SW 1271 (cell line): ENCODE data around the gene CCDC170.
"Not testable (repeated sequence)": the region's sequence is repeated elsewhere in the genome, so short reads cannot be mapped to it uniquely, and the experiment has no call there.

ENCODE experiments used
- DNase-seq, 2 experiments: peaks; one replicate each; lab custom pipeline; 2025; lab: John Stamatoyannopoulos, UW

CCDC170 gene

DNA sequence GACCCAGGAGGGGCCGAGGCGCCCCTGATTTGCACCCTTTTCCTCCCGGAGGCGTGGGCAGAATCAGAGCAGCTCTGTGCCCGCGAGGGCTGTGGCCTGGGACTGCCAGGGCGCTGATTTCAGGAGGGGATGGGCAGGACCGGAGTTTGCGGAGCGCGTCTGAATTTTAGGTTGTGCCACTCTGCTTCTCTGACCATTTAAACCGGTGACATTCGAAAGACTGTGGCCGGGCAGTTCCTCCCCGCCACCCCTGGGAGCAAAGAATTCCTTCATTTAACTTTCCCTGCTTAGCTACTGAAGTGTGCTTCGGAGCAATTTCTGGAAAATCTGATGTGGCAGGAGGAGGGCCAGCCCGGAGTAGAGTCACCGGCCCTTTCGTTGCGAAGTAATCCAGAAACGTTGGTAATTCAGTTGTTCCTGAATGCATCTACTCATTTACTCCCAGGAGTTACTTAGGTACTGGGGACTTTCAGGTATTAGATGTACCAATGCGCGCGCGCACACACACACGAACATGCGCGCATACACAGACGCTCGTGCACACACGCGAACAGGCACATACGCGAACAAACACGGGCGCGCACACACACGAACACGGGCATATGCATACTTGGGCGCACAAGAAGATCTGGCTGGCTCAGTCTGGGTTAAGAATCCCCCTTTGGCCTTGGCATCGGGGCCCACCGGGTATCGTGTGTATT is 568 bp downstream of the CCDC170 start:
- no peak for DNase-seq

DNA sequence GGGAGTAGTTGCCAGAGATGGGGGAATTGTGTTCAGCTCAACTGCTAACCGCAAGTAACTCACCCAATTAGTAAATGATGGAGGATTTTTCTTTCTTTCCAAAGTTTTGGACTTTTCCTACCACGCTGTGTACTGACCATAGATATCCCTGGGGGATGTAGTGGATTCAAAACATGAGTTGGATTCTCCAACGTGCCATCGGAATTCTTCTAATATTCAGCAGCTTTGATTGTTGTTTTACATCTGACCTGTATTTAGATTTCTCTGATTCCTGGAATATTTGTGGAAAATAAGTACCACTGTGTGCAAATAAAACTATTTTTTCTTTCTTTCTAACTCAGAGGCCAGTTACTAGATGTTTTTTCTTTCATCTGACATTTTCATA is 1.1 kb downstream of the CCDC170 start:
- no peak for DNase-seq

DNA sequence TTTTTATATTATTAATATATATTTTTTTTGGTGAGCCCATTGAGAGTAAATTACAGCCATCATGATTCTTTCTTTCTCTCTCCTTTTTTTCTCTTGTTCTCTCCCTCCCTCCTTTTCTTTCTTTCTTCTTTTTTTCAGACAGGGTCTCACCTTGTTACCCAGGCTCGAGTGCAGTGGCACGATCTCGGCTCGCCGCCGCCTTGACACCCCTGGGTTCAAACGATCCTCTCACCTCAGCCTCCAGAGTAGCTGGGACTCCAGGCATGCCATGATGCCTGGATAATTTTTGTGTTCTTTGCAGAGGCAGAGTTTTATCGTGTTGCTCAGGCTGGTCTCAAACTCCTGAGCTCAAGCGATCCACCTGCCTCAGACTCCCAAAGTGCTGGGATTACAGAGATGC is 1.6 kb downstream of the CCDC170 start:
- no peak for DNase-seq

DNA sequence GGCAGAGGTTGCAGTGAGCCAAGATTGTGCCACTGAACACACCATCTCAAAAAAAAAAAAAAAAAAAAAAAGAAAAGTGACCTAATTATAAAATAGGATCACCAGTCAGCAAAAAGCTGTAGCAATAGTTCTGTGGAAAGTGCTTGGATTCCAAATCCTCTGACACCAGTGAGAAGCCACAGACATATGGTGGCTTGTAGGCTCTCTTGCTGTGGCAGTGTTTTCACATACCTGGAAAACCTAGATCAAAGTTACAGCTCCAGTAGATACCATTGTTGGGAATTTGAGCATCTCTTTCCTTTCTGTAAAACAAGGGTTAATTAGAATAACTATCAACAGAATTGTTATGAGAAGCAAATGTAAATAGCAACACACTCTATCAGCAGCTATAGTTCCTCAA is 4.1 kb downstream of the CCDC170 start:
- no peak for DNase-seq

DNA sequence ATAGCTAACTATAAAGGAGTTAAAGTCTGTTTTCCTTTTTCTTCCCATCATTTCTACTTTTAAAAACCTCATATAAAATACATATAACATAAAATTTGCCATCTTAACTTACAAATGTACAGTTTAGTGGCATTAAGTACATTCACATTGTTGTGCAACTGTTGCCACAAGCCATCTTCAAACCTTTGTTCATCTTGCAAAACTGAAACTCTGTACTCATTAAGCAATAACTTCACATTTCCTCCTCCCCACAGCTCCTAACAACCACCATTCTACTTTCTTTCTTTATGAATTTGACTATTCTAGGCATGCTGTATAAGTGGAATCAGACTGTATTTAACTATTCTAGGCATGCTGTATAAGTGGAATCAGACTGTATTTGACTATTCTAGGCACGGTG is 4.5 kb downstream of the CCDC170 start:
- no peak for DNase-seq

DNA sequence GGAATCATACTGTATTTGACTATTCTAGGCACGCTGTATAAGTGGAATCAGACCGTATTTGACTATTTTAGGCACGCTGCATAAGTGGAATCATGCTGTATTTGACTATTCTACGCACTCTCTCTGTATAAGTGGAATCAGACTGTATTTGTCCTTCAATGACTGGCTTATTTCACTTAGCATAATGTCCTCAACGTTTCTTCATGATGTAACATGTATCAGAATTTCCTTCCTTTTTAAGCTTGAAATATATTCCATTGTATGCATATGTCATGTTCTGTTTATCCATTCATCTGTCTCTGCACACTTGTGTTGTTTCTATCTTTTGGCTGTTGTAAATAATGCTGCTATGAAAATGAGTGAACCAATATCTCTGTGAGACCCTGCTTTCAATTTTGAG is 5.7 kb downstream of the CCDC170 start:
- DNase-seq, result no peak

DNA sequence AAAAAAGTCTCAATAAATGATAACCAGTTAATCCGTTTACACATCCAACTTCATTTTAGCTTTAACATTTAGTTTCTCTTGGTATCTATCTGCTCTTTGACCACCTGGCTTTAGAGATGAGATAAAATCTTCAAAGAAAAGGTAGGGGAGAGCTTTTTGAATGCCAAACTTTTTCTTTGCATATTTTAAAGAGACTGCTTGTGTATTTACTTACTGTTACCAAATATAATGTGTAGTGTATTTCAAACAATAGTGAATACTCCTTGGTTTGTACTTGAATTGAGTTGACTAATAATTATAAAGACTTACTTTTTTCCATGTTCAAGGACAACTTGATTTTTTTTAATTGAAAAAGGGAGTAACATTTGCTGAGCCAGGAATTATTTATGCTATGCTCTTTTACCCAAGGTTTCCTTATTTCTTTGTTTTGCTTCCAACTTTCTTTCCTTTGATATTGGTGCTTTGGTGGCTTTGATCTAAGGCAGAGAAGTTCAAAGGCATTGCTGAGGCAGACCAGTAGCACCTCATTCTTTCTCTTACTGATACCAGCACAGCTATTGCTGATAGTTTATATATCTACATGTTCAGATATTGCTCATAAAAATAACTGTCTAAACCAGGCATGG is 7.8 kb downstream of the CCDC170 start:
- no peak for DNase-seq

DNA sequence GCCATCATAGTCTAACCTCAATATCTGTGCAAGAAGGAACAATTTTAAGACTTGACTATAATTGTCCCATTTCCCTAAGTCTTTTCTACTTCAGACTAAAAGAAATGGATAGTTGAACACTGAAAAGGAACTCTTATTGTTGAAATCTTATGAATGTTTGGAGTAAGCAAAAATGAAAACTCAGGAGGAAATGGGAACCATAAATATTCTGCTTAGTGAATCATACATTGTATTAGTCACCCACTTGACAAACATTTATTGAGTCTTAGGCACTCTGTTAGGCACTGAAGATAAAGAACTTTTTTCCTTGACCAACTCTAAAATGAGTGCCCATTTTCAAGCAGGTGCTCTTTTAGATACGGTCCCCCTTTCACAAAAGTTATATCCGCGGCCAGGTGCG is 8.7 kb downstream of the CCDC170 start:
- DNase-seq, result no peak

DNA sequence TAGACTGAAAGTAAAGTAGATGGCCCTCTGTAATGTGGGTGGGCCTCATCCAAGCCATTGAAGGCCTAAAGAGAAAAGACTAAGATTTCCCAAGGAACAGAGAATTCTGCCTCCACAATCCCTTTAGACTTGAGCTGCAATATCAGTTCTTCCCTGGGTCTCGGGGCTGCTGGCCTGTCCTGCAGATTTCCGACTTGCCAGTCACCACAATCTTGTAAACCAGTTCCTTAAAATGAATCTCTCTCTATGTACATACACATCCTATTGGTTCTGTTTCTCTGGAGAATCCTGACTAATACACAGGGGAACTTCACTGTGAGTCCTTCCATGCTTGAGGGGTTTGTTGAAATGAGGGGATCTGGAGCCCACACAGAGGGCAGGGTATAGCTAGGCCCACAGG is 12.9 kb downstream of the CCDC170 start:
- DNase-seq, result no peak

DNA sequence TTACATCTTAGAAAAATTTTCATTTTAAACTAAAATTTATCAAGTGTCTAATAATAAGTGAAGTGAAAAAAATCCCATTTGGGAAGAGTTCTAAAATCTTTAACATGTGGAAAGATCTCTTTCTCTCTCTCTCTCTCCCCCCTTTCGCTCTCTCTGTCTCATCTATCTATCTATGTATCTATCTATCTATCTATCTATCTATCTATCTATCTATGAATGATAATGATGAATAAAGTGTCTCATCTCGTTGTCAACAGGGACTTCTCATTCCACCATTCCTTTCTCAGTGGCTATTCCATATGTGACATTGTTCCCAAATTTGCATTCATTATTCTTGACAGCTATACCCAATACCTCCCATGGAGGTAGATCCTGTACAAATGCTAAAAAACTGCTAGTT is 15.2 kb downstream of the CCDC170 start:
- no peak for DNase-seq

DNA sequence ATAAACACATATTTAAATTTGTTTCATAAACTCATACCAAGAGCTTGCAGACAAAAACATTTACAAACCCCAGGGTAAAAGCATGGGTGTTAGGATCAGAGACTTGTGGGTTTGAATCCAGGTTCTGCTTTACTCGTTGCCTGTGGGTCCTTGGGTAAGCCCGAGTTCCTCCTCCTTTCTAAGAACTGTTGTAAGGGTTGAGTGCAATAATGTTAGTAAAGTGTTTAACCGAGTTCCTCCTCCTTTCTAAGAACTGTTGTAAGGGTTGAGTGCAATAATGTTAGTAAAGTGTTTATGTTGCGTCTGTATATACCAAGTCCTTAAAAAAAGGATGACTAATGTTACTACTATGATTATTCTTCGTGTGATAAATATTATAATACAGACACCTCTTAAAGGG is 18.7 kb downstream of the CCDC170 start:
- no peak for DNase-seq

DNA sequence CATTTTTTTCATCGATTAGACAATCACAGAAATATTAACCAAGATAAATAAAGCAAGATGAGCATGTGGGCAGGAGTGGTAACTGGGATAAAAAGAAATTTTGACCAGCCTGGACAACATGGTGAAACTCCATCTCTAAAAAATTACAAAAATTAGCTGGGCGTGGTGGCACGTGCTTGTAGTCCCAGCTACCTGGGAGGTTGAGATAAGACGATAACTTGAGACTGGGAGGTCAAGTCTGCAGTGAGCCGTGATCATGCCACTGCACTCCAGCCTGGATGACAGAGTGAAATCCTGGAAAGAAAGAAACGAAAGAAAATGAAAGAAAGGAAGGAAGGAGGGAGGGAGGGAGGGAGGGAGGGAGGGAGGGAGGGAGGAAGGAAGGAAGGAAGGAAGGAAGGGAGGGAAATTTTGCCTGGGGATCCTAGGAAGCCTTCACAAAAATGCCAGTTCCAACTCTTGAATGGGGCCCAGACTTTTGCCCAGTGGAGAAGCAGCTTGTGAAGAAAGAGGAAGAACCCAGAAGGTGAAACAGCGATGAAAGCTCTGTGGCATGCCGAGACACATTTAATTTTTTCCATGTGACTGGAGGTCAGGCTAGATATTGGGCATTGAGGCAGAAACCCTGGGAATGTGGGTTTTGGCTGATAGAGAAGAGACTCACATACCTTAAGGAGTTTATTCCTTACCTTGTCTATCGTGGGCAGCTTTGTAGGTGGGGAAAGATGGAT is 20.3 kb downstream of the CCDC170 start:
- no peak for DNase-seq

DNA sequence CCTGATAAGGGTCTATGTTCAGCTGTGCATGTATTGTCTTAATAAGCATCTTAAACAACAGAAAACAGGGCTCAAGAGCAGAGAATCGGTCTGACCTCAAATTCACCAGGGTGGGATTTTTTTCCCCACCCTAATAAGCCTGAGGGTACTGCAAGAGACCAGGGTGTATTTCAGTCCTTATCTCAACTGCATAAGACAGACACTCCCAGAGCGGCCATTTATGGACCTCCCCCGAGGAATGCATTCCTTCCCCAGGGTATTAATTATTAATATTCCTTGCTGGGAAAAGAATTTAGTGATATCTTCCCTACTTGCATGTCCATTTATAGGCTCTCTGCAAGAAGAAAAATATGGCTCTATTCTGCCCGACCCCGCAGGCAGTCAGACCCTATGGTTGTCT is 25.2 kb downstream of the CCDC170 start:
- not testable (repeated sequence) for DNase-seq

DNA sequence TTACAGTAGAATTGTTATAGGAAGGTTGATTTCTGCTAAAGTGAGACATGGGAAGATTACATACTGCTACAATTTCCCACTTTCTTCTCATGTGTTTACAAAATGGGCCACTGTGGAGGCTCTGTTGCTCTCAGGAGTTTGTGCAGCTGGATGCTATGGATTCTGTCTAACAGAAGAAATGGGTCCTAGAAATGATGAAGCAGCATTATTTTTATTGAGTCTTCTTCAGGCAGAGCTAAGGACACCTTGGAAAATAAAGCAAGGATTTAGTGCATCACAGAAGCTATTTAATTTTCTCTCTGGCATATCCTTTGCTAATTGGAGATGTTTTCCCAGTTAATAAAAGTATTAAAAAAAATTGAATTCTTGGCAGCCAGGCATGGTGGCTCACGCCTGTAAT is 29.2 kb downstream of the CCDC170 start:
- no peak for DNase-seq

DNA sequence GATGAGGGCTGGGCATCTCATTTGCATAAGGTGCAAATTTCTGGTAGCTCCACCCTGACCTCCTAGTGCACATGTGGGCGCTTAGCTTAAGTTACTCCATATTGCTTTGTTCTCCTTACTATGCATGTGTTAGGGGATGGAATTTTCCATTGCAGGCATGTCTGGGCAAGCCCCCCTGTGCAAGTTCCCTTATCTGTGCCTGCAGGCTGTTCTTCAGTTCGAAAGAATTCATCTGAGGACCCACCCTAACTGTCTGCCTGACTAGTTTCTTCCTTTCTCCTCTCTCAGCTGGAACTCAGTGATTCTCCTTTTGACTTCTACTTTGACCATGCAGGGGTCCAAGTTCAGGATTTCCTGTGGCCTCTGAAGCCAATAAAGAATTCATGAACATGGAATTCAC is 30.2 kb downstream of the CCDC170 start:
- DNase-seq, result no peak

DNA sequence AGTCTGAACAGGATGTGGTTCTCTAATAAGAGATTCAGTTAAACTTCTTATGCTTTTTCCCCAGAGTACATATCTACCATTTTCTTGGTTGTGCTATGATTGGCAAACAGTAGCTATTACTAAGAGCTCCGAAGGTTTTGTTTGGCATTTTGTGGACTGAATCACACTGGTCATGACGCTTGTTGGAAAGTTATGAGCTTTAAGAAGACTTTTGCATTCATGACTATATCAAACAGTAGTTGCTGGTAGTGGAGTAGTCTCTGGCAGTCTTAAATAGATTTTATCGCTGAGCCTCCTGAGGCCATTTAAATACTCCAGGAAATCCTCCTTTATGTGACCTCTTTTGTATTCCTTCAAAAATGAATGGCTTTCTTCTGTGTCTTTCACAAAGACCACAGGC is 40.8 kb downstream of the CCDC170 start:
- DNase-seq, result no peak

DNA sequence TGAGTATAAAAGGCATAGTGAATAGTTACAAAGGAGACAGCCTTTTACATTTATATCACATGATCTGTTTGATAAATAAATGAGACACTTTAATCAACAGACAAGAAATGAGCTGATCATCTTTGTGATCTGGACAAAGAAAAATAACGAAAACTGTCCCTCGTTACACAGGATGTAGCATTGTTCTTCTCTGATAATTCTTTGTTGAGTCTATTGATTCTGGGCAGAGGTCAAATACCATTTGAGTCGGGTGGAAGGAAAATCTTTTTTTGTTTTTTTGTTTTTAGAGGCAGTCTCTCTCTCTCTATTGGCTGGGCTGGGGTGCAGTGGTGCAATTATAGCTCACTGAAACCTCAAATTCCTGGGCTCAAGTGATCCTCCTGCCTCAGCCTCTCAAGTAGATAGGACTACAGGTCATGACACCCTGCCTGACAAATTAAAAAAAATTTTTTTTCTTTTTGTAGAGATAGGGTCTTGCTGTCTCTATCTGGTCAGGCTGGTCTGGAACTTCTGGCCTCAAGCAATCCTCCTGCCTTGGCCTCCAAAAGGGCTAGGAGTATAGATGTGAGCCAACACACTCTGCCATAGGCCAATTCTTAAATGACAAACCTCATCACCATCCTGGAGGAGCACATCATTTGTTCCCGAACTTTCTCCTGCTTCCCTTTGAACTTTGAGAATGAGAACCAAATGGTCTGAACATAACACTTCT is 41.8 kb downstream of the CCDC170 start:
- DNase-seq, result no peak

DNA sequence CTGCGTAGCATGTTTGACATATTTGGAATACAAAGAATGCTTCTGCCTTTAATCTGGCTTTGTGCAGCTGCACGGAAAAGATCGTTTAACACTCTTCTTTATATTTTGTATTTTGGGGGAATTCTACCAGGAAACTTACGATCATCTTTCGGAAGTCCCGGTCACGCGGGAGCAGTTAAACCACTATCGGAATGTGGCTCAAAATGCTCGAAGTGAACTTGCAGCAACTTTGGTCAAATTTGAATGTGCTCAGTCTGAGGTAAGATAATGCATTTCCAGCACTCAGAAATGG is 42.3 kb downstream of the CCDC170 start:
- no peak for DNase-seq

DNA sequence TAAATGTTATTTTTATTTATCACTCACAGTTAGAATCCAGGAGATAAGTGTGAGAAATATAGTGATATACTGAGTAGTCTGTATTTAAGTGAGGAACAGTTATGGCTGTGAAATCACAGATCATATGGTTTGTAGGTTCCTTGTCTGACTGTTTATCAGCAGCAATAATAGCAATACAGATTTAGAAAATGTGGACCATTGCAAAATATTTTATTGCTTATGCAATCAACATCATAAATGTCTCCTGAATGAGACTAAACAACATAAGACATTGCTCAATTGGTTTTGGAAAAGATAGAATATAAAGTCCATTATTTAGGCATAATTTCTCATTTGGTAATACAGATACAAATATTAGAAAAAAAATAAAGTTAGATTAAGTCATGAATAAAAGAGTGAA is 43.7 kb downstream of the CCDC170 start:
- no peak for DNase-seq

DNA sequence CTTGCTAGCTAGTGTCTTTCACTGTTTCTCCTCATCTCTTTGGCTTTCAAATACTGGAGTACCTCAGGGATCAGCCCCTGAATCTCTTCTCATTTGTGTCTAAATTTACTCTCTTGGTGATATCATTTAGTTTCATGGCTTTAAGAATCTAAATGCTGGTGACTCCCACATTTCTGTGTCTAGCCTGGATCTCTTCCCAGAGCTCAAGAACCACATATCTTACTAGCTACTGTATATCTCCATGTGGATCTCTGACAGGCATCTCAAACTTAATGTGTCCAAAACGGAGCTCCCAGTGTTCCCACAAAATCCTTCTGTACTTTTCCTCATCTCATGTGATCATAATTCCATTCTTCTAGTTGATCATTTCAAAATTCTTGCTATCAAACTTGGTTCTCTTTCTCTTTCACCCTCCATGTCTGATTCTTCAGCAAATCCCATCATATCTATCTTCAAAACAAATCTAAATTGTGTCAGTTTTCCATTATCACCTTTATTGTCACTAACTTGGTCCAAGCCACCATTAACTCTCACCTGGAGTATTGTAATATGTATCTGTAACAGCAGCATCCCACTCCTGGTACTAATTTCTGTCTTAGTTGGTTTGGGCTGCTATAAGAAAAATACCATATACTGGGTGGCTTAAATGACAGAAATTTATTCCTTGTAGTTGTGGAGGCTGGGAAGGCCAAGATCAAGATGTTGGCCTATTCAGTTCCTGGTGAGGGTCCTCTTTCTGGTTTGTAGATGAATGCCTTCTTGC is 45.9 kb downstream of the CCDC170 start:
- DNase-seq, result no peak

DNA sequence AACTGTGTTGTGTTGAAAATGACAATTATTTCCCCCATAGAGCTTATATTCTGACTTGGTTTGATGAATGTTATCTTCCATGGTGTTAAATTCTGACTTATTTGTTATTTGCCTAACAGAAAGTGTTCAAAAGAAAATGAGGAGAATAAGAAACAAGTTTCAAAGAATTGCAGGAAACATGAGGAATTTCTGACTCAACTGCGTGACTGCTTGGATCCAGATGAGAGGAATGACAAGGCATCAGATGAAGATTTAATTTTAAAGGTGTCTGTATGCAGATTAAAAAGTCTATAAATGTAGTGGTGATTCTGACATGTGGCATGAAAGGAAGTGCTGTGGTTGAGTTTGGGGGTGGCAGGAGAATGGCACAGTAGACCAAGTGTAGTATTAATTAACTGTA is 50.6 kb downstream of the CCDC170 start:
- no peak for DNase-seq

DNA sequence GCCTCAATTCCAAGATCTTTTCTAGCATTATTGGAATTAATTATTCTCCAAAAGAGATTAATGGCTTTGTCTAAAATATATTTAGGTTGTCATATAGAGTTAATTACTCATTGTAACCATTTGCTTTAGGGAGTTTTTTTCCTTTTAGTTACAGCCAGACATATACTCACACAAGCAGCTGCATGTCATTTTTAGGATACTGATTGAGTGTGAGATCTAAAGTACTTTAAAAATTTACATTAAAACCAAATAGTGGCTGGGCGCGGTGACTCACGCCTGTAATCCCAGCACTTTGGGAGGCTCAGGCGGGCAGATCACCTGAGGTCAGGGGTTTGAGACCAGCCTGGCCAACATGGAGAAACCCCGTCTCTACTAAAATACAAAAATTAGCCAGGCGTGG is 51.1 kb downstream of the CCDC170 start:
- not testable (repeated sequence) for DNase-seq
